H4 (cell line): ENCODE measurements around the gene RRAGC. TPM values are rescaled to one million over a fixed set of nuclear protein-coding genes. Genes with fewer than 3 reads are reported as not detected.

Experiments used
- total RNA-seq: library from RNA; depleted of rRNA; stranded (reverse); fragments of >200 nt; shearing (Covaris generic); gene quantifications from 2 replicates; pipeline ENCODE4 v1.2.3, GENCODE V29; 2014; rRNA removed

Gene RRAGC
- total RNA-seq, 1 experiment from 2014 or later: 17.3 TPM

Other genes starting within 250 kb of the RRAGC start
- gene MYCBP, start 13.6 kb upstream of the RRAGC start, total RNA-seq: 40.4 and 53.0 TPM in 2 replicates
- gene GJA9, start 21.8 kb upstream of the RRAGC start, total RNA-seq: not detected in 2 replicates
- gene RHBDL2, start 82.1 kb upstream of the RRAGC start, total RNA-seq: not detected in 2 replicates
- 35.3 and 36.3 TPM in 2 replicates for gene AKIRIN1, start 131.5 kb upstream of the RRAGC start, total RNA-seq
- 850 and 1,035 TPM in 2 replicates for gene NDUFS5, start 166.6 kb upstream of the RRAGC start, total RNA-seq